IMR-90 (cell line): Measurements from ENCODE around the gene TRIM66. TPM values are rescaled to one million over a fixed set of nuclear protein-coding genes. Genes with fewer than 3 reads are reported as not detected.

ENCODE experiments used
- ATAC-seq: fragments of 200-7000 bp; cut with Tn5 transposase; 2 replicates; pipeline ENCODE4 v1.9.1; 2020; ENCODE audit warnings: low read depth, mild to moderate bottlenecking, moderate library complexity
- BruUV-seq: library from RNA; stranded (reverse); fragments of 400-500 nt; replicated peaks from 2 replicates; lab custom pipeline; 2021; lab: Mats Ljungman, UMichigan
- CTCF ChIA-PET: fragments of 300-600 bp; formaldehyde crosslinking; extraction: SDS; loops from one replicate; lab custom pipeline; 2021; ENCODE audit warnings: antibody characterized with exemption; lab: Yijun Ruan, JAX
- POLR2A ChIA-PET: fragments of 300-600 bp; sonication (Branson Sonifier 250); formaldehyde crosslinking; loops from one replicate; lab custom pipeline; 2022; ENCODE audit warnings: antibody characterized with exemption; ENCODE audit not compliant: unreplicated experiment; lab: Charles Lee
- DNase-seq: peaks from one replicate; pipeline ENCODE4 v3.0.0; 2013
- H2AFZ ChIP-seq: replicated peaks from 2 replicates; pipeline ENCODE3; 2013; ENCODE audit warnings: low read length, mild to moderate bottlenecking; ENCODE audit not compliant: poor library complexity
- H2AK5ac ChIP-seq: 2 replicates; pipeline ENCODE4 v1.6.1; 2013; ENCODE audit warnings: low read depth, low read length, inconsistent platforms
- H2AK9ac ChIP-seq: replicated peaks from 2 replicates; pipeline ENCODE3; 2013; ENCODE audit warnings: mild to moderate bottlenecking, low read depth, low read length, moderate library complexity; ENCODE audit not compliant: poor library complexity
- H2BK120ac ChIP-seq: 2 replicates; pipeline ENCODE4 v1.6.1; 2013; ENCODE audit warnings: low read depth, low read length, inconsistent platforms
- H2BK15ac ChIP-seq: 3 replicates; pipeline ENCODE4 v1.6.1; 2013; ENCODE audit warnings: low read depth, low read length, inconsistent platforms
- H2BK20ac ChIP-seq: 2 replicates; pipeline ENCODE4 v1.6.1; 2013; ENCODE audit warnings: low read depth, mild to moderate bottlenecking, inconsistent platforms, low read length, moderate library complexity
- H2BK5ac ChIP-seq: 2 replicates; pipeline ENCODE4 v1.6.1; 2013; ENCODE audit warnings: mild to moderate bottlenecking, low read depth, low read length, inconsistent platforms; ENCODE audit not compliant: poor library complexity, severe bottlenecking
- H3K14ac ChIP-seq: replicated peaks from 2 replicates; pipeline ENCODE4 v1.6.1; 2013; ENCODE audit warnings: low read depth, low read length, inconsistent platforms
- H3K18ac ChIP-seq: 2 replicates; pipeline ENCODE4 v1.6.1; 2013; ENCODE audit warnings: low read depth, low read length, control low read depth
- H3K23ac ChIP-seq: 2 replicates; pipeline ENCODE4 v1.6.1; 2013; ENCODE audit warnings: low read depth, low read length, inconsistent platforms
- H3K27ac ChIP-seq: 2 replicates; pipeline ENCODE4 v1.5.1; 2013; ENCODE audit warnings: mild to moderate bottlenecking, control low read depth, low read length; ENCODE audit not compliant: insufficient read depth
- H3K27me3 ChIP-seq: 2 replicates; pipeline ENCODE4 v1.6.1; 2013; ENCODE audit warnings: low read length; ENCODE audit not compliant: control insufficient read depth, insufficient read depth
- H3K36me3 ChIP-seq: 2 replicates; pipeline ENCODE4 v1.6.1; 2013; ENCODE audit warnings: low read length, mixed read lengths; ENCODE audit not compliant: control insufficient read depth, insufficient read depth
- H3K4ac ChIP-seq: 2 replicates; pipeline ENCODE4 v1.6.1; 2013; ENCODE audit warnings: low read depth, low read length, inconsistent platforms
- H3K4me1 ChIP-seq: 2 replicates; pipeline ENCODE4 v1.6.1; 2013; ENCODE audit warnings: low read length, mixed read lengths; ENCODE audit not compliant: control insufficient read depth, insufficient read depth
- H3K4me2 ChIP-seq: 2 replicates; pipeline ENCODE4 v1.6.1; 2013; ENCODE audit warnings: low read depth, mild to moderate bottlenecking, control low read depth, low read length, moderate library complexity
- H3K4me3 ChIP-seq: 2 replicates; pipeline ENCODE4 v1.5.1; 2013; ENCODE audit warnings: low read depth, mild to moderate bottlenecking, control low read depth, low read length, moderate library complexity; ENCODE audit not compliant: insufficient read depth
- H3K56ac ChIP-seq: 2 replicates; pipeline ENCODE4 v1.6.1; 2013; ENCODE audit warnings: low read length, inconsistent platforms; ENCODE audit not compliant: insufficient read depth; ENCODE audit errors: extremely low read depth
- H3K79me1 ChIP-seq, 2 experiments: 2 replicates each; pipeline ENCODE4 v1.6.1; 2013; ENCODE audit warnings: low read length in 2 of 2, inconsistent platforms in 1 of 2, low read depth in 1 of 2
- H3K9ac ChIP-seq: 2 replicates; pipeline ENCODE4 v1.6.1; 2013; ENCODE audit warnings: low read depth, low read length, control low read depth
- H3K9me1 ChIP-seq: 2 replicates; pipeline ENCODE4 v1.6.1; 2013; ENCODE audit warnings: low read length, inconsistent platforms; ENCODE audit not compliant: insufficient read depth
- H3K9me3 ChIP-seq: 2 replicates; pipeline ENCODE4 v1.6.1; 2013; ENCODE audit warnings: low read length; ENCODE audit not compliant: control insufficient read depth, insufficient read depth
- H4K20me1 ChIP-seq: 2 replicates; pipeline ENCODE4 v1.6.1; 2013; ENCODE audit warnings: low read length, inconsistent platforms; ENCODE audit not compliant: insufficient read depth
- H4K5ac ChIP-seq: 2 replicates; pipeline ENCODE4 v1.6.1; 2013; ENCODE audit warnings: mild to moderate bottlenecking, low read depth, low read length, control low read depth
- H4K8ac ChIP-seq, 2 experiments: 2 replicates each; pipeline ENCODE4 v1.6.1; 2013; ENCODE audit warnings: low read depth in 2 of 2, low read length in 2 of 2, control low read depth in 1 of 2, inconsistent platforms in 1 of 2
- H4K91ac ChIP-seq: 2 replicates; pipeline ENCODE4 v1.6.1; 2013; ENCODE audit warnings: low read depth, low read length, inconsistent platforms; ENCODE audit not compliant: insufficient read depth
- FOS ChIP-seq: fragments of 150-350 bp; IDR thresholded peaks from 2 replicates; pipeline ENCODE4 v1.6.1; 2016; ENCODE audit warnings: low read depth, low read length
- MAFK ChIP-seq: IDR thresholded peaks from 2 replicates; pipeline ENCODE4 v1.6.1; 2012; ENCODE audit warnings: low read depth, low read length, improper control_type of control experiment
- MAZ ChIP-seq: IDR thresholded peaks from 2 replicates; pipeline ENCODE4 v1.6.1; 2012; ENCODE audit warnings: low read depth, mild to moderate bottlenecking, low read length, improper control_type of control experiment, moderate library complexity, borderline replicate concordance
- MXI1 ChIP-seq: IDR thresholded peaks from 2 replicates; pipeline ENCODE4 v1.6.1; 2012; ENCODE audit warnings: low read depth, mild to moderate bottlenecking, low read length, moderate library complexity, borderline replicate concordance
- NFE2L2 ChIP-seq: fragments of 150-350 bp; IDR thresholded peaks from 2 replicates; pipeline ENCODE4 v1.6.1; 2016; ENCODE audit warnings: low read depth, mild to moderate bottlenecking, low read length
- POLR2A ChIP-seq: IDR thresholded peaks from 2 replicates; pipeline ENCODE4 v1.6.1; 2012; ENCODE audit warnings: mild to moderate bottlenecking, low read depth, low read length
- RAD21 ChIP-seq: IDR thresholded peaks from 2 replicates; pipeline ENCODE4 v1.6.1; 2012; ENCODE audit warnings: low read length, improper control_type of control experiment
- RCOR1 ChIP-seq: IDR thresholded peaks from 2 replicates; pipeline ENCODE4 v1.6.1; 2012; ENCODE audit warnings: mild to moderate bottlenecking, low read length, improper control_type of control experiment; ENCODE audit not compliant: insufficient replicate concordance
- RFX5 ChIP-seq: IDR thresholded peaks from 2 replicates; pipeline ENCODE4 v1.8.0; 2012; ENCODE audit warnings: low read depth, mild to moderate bottlenecking, low read length, moderate library complexity
- SMC3 ChIP-seq: fragments of 150-350 bp; IDR thresholded peaks from 2 replicates; pipeline ENCODE4 v1.6.1; 2016; ENCODE audit warnings: low read depth, mild to moderate bottlenecking, antibody characterized with exemption, low read length, moderate library complexity
- WGBS, 2 experiments: methylation state at CpG; one replicate each; pipeline versions ENCODE4 v1.1.5 to v1.1.7; 2013; ENCODE audit warnings: missing lambda C conversion rate in 2 of 2; ENCODE audit not compliant: insufficient read length in 1 of 2; ENCODE audit errors: extremely low coverage in 2 of 2; 5-methylcytosine and 5-hydroxymethylcytosine counted together
- dilution Hi-C: fragments of 300-500 bp; cut with HindIII; formaldehyde crosslinking; loops from one replicate; pipeline ENCODE4 v1.14.3; 2018; ENCODE audit warnings: low sequenced_read_pairs; ENCODE audit not compliant: unreplicated experiment
- in situ Hi-C: fragments of 300-500 bp; cut with MboI; formaldehyde crosslinking; loops from 3 replicates; pipeline ENCODE4 v1.14.3; 2019; ENCODE audit warnings: low sequenced_read_pairs, inconsistent platforms, mixed read lengths
- intact Hi-C: fragments of 100-400 bp; cut with micrococcal nuclease; formaldehyde crosslinking; loops from 2 replicates; pipeline ENCODE4 v1.10.0; 2022
- polyA plus RNA-seq, 3 experiments: library from polyadenylated mRNA; depleted of rRNA; stranded (reverse); fragments of >200 nt; gene quantifications; 2 replicates each; pipeline ENCODE4 v1.2.3, GENCODE V29; 2012; ENCODE audit warnings: low replicate concordance in 1 of 3
- total RNA-seq: library from RNA; depleted of rRNA; stranded (reverse); fragments of >200 nt; gene quantifications from 2 replicates; pipeline ENCODE4 v1.2.3, GENCODE V29; 2012

Gene TRIM66
- total and polyA plus RNA-seq, 2 of the 4 experiments (the other 2 are of a cell fraction) = 4.4 to 5.0 TPM

- Histone ChIP-seq H3K27ac (no peak overlapping the region), H3K4ac (no peak overlapping the region), H2AK5ac (no peak overlapping the region), H3K79me1 (no peaks in the 10 kb centered on the region), H2AK9ac (no peak overlapping the region), H3K56ac (no peak overlapping the region), H3K9me1 (no peaks in the 10 kb centered on the region), H2BK20ac (no peak overlapping the region), H2BK5ac (no peak overlapping the region), H3K9ac (no peak overlapping the region), H4K8ac (no peak overlapping the region), H2BK120ac (no peak overlapping the region), H3K27me3 (no peaks in the 10 kb centered on the region), H4K91ac (no peak overlapping the region), H3K18ac (no peak overlapping the region), H3K9me3 (no peaks in the 10 kb centered on the region), H3K36me3 (no peaks in the 10 kb centered on the region), H3K4me1 (no peaks in the 10 kb centered on the region), H3K4me2 (no peak overlapping the region), H2BK15ac (no peak overlapping the region), H3K14ac (no peak overlapping the region), H3K4me3 (no peak overlapping the region), H3K23ac (no peak overlapping the region), H2AFZ (no peak overlapping the region), H4K20me1 (no peaks in the 10 kb centered on the region), H4K5ac (no peak overlapping the region)
- DNase-seq (peak; percentile 43), ATAC-seq (peak; percentile 64)
- TF ChIP-seq FOS = no peak
- TF ChIP-seq MAZ = no peak
- no peak for TF ChIP-seq RCOR1
- no peak for TF ChIP-seq MAFK
- no peak for TF ChIP-seq RAD21
- TF ChIP-seq RFX5 = no peak
- no peak for TF ChIP-seq NFE2L2
- no peak for TF ChIP-seq POLR2A
- no peak for TF ChIP-seq MXI1
- TF ChIP-seq SMC3 = no peak
- POLR2A ChIA-PET = no interaction called here
- CTCF ChIA-PET = no interaction called here
- intact Hi-C loops = no loop called here
- WGBS, 2 experiments = no CpG with 5 or more reads among the region's 2 CpGs
- no TSS peak for BruUV-seq
- in situ Hi-C loops = no loop called here
- dilution Hi-C loops = no loop called here
Measured at GRCh38 chr11:8577791-8578581, 104.5 kb downstream of the TRIM66 start.
